A673 (cell line): Measurements from ENCODE around the gene EXD3.

ENCODE experiments used
- CTCF ChIP-seq: fragments of 300-800, 200-600 bp; sonication (generic); conservative IDR thresholded peaks from 2 replicates; pipeline ENCODE4 v1.5.1; 2017; ENCODE audit warnings: low read depth, mild to moderate bottlenecking, antibody characterized with exemption, low read length, moderate library complexity, mixed read lengths
- EZH2 ChIP-seq: fragments of 200-600 bp; sonication (generic); IDR thresholded peaks from 2 replicates; pipeline ENCODE4 v1.6.1; 2017; ENCODE audit warnings: borderline replicate concordance, low read depth, mild to moderate bottlenecking, mixed read lengths, antibody characterized with exemption, low read length; ENCODE audit not compliant: poor library complexity, severe bottlenecking

GRCh38 chr9:137375321-137376058 lies 47.5 kb downstream of the EXD3 start:
- no peak for TF ChIP-seq CTCF
- no peak for TF ChIP-seq EZH2
